Fibroblast of upper back skin (primary cell): Measurements from ENCODE around the gene NCBP1.
"Not testable (repeated sequence)": the region's sequence is repeated elsewhere in the genome, so short reads cannot be mapped to it uniquely, and the experiment has no call there.

Source experiments
- DNase-seq: peaks from one replicate; pipeline ENCODE4 v3.0.0-alpha.2; 2013

Gene NCBP1

GRCh38 chr9:97675655-97676054 lies 42.0 kb downstream of the NCBP1 start:
- DNase-seq: no peak

GRCh38 chr9:97682242-97682641 lies 48.6 kb downstream of the NCBP1 start:
- DNase-seq: no peak

GRCh38 chr9:97688654-97689053 lies 55.0 kb downstream of the NCBP1 start:
- DNase-seq: no peak

- peak; percentile 28 for DNase-seq
Observed at GRCh38 chr9:97689401-97690180, 56.0 kb downstream of the NCBP1 start.

GRCh38 chr9:97694769-97695168 lies 61.1 kb downstream of the NCBP1 start:
- no peak for DNase-seq

GRCh38 chr9:97695390-97695789 lies 61.8 kb downstream of the NCBP1 start:
- DNase-seq: no peak

- no peak for DNase-seq
Observed at GRCh38 chr9:97695995-97696802, 62.6 kb downstream of the NCBP1 start.

GRCh38 chr9:97696803-97697601 lies 63.4 kb downstream of the NCBP1 start, which contains the start of gene XPA:
TSS of gene XPA (minus strand) at chr9:97697340. CDS start at chr9:97697292, 48 bp downstream.
- peak; percentile 94 for DNase-seq

GRCh38 chr9:97697837-97698236 lies 64.2 kb downstream of the NCBP1 start:
- no peak for DNase-seq

GRCh38 chr9:97698865-97699264 lies 65.2 kb downstream of the NCBP1 start:
- DNase-seq: no peak

- DNase-seq: not testable (repeated sequence)
Observed at GRCh38 chr9:97699281-97699680, 65.7 kb downstream of the NCBP1 start.

- DNase-seq: not testable (repeated sequence)
Observed at GRCh38 chr9:97699824-97700223, 66.2 kb downstream of the NCBP1 start.

- peak; percentile 74 for DNase-seq
Observed at GRCh38 chr9:97703437-97704344, 70.1 kb downstream of the NCBP1 start.

- no peak for DNase-seq
Observed at GRCh38 chr9:97704345-97704677, 70.7 kb downstream of the NCBP1 start.

- DNase-seq: no peak
Observed at GRCh38 chr9:97704851-97705250, 71.2 kb downstream of the NCBP1 start.

- DNase-seq: no peak
Observed at GRCh38 chr9:97705354-97705950, 71.8 kb downstream of the NCBP1 start.

- no peak for DNase-seq
Observed at GRCh38 chr9:97706246-97706645, 72.6 kb downstream of the NCBP1 start.

GRCh38 chr9:97710356-97711222 lies 77.0 kb downstream of the NCBP1 start:
- peak; percentile 68 for DNase-seq

GRCh38 chr9:97711223-97711626 lies 77.6 kb downstream of the NCBP1 start:
- no peak for DNase-seq

GRCh38 chr9:97714435-97714834 lies 80.8 kb downstream of the NCBP1 start:
- peak; percentile 63 for DNase-seq

- no peak for DNase-seq
Observed at GRCh38 chr9:97717866-97718265, 84.2 kb downstream of the NCBP1 start.
